HL-60 (cell line): ENCODE measurements around the gene ABCA8.

Experiments used
- CTCF ChIP-seq: IDR thresholded peaks from one replicate; pipeline ENCODE4 v1.5.1; 2011; ENCODE audit warnings: low read length, control low read depth, inconsistent platforms; ENCODE audit not compliant: insufficient read depth
- GABPA ChIP-seq: IDR thresholded peaks from 2 replicates; pipeline ENCODE4 v1.6.1; 2012; ENCODE audit warnings: low read depth
- POLR2AphosphoS5 ChIP-seq: IDR thresholded peaks from 2 replicates; pipeline ENCODE4 v1.6.1; 2012; ENCODE audit warnings: low read depth
- TF ChIP-seq, protein P1 (sequence below): IDR thresholded peaks from 2 replicates; pipeline ENCODE4 v1.6.1; 2012; ENCODE audit warnings: low read depth; ENCODE audit not compliant: insufficient replicate concordance

- TF ChIP-seq CTCF (no peak), POLR2AphosphoS5 (no peak), GABPA (no peak)
- TF ChIP-seq, protein P1, sequence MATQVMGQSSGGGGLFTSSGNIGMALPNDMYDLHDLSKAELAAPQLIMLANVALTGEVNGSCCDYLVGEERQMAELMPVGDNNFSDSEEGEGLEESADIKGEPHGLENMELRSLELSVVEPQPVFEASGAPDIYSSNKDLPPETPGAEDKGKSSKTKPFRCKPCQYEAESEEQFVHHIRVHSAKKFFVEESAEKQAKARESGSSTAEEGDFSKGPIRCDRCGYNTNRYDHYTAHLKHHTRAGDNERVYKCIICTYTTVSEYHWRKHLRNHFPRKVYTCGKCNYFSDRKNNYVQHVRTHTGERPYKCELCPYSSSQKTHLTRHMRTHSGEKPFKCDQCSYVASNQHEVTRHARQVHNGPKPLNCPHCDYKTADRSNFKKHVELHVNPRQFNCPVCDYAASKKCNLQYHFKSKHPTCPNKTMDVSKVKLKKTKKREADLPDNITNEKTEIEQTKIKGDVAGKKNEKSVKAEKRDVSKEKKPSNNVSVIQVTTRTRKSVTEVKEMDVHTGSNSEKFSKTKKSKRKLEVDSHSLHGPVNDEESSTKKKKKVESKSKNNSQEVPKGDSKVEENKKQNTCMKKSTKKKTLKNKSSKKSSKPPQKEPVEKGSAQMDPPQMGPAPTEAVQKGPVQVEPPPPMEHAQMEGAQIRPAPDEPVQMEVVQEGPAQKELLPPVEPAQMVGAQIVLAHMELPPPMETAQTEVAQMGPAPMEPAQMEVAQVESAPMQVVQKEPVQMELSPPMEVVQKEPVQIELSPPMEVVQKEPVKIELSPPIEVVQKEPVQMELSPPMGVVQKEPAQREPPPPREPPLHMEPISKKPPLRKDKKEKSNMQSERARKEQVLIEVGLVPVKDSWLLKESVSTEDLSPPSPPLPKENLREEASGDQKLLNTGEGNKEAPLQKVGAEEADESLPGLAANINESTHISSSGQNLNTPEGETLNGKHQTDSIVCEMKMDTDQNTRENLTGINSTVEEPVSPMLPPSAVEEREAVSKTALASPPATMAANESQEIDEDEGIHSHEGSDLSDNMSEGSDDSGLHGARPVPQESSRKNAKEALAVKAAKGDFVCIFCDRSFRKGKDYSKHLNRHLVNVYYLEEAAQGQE = no peak
Measured at GRCh38 chr17:68908045-68908444, 47.1 kb downstream of the ABCA8 start.
